GM19328 (cell line): ENCODE measurements around the gene MESP2.
"Not testable (repeated sequence)": the region's sequence is repeated elsewhere in the genome, so short reads cannot be mapped to it uniquely, and the experiment has no call there.

ENCODE experiments used
- ATAC-seq: cut with Tn5 transposase; IDR thresholded peaks from one replicate; pipeline ENCODE4 v1.9.1; 2021; ENCODE audit warnings: mild to moderate bottlenecking, moderate library complexity; ENCODE audit not compliant: unreplicated experiment

The MESP2 gene

DNA sequence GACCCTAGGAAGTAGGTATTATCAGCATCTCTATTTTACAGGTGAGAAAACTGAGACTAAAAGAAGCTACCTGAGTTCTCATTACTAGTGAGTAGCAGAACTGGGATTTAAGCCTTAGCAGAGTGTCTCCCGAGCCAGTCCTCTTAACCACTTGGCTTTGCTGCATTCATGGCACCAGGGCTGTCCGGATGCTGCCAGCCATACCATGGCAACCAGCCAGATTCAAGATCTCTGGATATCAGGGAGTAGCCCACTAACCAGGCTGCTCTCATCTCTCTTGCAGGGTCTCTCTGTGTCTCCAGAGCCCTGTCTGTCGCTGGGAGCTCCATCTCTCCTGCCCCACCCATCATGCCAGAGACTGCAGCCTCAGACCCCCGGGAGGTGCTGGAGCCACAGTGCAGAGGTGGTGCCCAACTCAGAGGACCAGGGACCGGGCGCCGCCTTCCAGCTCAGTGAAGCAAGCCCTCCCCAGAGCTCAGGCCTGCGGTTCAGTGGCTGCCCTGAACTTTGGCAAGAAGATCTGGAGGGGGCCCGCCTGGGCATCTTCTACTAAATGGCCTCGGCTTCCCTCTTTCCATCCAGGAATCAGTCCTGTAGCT lies 1.7 kb downstream of the MESP2 start:
- ATAC-seq, result no peak

DNA sequence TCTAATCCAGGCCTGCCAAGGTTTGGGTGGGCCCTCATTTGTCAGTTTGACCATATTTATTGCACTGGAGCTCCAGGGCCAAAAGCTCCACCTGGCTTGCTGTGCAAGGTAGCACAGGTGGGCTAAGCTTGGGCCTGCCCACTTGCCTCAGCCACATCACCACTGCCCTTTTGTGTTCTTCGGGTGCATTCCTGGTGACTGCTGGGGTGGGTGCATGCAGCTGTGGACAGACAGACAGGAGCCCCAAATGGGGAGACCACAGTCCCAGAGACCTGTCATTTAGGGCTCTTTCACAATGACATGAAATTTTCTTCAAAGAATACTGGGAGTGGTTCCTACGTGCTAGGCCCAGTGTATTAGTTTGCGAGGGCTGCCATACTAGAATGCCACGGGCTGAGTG lies 2.7 kb downstream of the MESP2 start:
- ATAC-seq, result no peak

DNA sequence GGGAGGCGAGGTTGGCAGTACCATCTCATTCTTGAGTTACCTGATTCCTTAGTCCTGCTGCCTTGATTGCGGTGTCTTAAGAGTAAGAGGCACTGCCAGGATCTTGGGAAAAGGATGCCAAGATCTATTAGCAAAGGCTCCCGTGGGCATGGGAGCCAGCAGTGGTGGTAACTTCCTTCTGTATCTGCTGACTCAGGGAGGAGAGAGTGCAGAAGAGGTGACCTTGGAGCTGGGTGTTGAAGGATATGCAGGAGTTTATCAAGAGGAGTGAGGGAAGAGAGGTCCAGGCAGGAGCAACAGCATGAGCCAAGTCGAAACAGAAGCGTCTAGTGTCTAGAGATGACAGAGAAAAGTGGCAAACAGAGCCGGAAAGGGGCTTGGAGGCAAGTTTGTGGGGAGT lies 4.5 kb downstream of the MESP2 start:
- ATAC-seq, result no peak

DNA sequence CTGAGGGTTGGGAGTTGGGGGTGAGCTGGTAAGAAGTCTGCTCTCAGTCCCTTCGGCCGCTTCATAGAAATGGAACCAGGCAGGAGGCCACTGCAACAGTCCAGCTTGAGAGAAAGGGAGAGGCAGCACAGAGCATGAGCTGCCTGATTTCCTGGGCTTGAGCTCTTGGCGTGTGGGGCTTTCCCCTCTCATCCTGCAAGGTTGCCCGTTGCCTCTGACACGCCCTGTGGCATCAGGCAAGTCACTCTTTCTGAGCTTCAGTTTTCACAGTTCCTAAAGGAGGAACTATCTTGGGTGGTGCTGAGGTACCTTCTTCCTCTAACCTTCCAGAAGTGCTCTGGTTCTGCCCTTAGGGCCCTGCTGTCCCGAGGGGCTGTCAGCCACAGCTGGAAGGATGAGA lies 4.9 kb downstream of the MESP2 start:
- no peak for ATAC-seq

DNA sequence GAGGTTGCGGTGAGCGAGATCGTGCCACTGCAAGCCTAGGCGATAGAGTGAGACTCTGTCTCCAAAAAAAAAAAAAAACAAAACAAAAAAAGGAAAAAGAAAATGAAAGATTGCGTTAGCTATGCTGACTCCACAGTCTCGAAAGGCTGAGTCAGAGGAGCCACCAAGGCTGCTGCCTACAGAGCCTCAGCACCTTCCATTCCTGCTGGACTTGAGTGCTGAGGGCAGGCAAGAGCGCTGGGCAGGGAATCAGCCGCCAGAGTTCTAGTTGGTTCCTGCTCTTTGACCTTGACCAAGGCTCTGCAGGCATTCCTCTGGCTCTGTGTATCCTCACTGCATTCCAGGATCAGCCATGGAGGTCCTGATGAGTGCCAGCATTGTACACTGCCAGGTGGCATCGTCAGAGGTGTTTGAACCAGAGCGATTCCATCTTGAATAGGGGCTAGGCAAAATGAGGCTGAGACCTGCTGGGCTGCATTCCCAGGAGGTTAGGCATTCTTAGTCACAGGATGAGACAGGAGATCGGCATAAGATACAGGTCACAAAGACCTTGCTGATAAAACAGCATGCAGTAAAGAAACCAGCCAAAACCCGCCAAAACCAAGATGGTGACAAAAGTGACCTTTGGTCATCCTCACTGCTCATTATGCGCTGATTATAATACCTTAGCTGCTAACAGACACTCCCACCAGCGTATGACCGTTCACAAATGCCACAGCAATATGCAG lies 5.9 kb downstream of the MESP2 start:
- no peak for ATAC-seq

DNA sequence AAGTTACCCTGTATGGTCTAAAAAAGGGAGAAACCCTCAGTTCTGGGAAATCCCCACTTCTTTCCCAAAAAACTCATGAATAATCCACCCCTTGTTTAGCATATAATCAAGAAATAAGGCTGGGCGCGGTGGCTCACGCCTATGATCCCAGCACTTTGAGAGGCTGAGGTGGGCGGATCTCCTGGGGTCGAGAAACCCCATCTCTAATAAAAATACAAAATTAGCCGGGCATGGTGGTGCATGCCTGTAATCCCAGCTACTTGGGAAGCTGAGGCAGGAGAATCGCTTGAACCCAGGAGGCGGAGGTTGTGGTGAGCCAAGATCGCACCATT lies 6.5 kb downstream of the MESP2 start:
- not testable (repeated sequence) for ATAC-seq

DNA sequence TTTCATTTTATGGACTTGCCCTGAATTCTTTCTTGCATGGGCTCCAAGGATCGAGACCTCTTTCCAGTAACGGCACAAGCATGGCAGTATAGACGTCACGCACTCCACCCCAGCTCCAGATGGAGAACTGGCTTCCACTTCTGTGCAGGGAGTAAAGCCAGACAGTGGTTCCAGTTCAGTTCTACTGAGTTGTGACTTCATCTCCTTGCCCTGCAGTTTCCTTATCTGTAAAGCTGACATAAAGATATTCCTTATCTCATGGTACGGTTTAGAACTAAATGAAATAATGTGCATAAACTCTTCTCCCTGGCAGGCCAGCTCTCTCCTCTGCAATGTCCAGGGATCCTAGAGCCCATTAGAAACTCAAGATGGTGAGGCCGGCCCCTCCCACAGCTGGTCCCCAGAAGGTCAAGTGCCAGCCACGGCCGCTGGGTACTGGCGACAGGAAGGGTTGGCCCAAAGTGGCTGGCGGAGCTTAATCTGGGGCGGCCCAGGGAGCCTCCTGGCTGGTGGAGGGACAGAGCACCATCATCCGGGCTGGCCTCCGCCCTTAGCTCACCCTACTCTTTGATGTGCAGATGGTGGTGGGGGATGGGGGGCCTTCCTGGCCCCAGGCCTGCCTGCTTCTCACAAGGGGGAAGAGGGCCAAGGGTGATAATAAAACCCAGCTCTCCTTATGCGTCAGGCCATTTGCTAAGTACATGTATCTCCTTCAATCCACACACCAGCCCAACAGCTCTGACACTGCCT lies 7.2 kb downstream of the MESP2 start:
- no peak for ATAC-seq

DNA sequence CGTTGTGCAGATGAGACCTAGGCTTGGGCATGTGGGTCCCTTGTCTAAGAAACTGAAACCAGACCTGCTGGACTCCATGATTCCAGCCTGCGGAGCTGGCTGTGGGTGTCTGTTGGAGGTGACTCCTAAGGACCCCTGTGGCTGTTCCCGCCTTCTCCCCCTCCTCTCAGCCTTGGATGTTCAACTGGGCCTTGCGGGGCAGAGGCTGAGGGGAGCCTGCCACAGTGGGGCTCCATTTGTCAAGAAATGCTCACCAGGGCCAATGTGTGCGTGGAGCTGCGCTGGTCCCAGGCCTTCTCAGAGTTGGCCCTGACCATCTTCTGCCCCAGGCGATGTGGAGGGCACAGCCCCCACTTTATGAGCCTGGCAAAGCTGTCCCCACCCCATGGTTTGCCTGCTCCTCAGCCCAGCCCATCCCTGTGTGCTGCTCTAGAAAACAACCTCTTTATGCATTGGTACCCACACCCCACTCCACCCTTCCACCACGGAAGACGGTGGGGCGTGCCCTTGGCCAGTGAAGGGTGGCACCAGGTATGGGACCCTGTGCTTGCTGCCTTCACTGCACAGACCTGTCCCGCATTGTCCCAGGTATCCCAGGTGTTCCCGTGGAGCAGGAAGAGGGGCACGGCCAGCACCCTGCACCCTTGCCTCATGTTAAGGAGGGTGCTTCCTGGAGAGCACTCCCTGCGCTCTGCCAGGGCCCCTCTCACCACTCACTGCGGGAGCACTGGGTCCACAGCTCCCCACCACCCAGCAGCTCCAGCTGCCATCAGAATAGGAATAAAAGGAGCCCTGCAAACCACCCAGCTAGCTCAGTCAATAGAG lies 7.9 kb downstream of the MESP2 start:
- ATAC-seq, result no peak

DNA sequence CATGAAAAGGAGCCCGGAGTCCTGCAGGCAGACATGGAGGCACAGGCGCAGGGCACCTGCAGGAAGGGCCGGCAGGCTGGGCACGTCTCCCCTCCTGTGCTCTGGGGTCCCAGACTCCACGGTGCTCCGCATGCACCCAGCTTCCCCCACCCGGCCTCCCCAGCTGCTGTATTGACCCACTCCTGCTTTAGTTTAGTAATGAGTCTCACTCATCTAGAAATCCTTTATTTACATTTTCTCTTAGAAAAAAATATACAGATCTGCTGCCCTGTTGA lies 8.5 kb downstream of the MESP2 start:
- ATAC-seq, result no peak

DNA sequence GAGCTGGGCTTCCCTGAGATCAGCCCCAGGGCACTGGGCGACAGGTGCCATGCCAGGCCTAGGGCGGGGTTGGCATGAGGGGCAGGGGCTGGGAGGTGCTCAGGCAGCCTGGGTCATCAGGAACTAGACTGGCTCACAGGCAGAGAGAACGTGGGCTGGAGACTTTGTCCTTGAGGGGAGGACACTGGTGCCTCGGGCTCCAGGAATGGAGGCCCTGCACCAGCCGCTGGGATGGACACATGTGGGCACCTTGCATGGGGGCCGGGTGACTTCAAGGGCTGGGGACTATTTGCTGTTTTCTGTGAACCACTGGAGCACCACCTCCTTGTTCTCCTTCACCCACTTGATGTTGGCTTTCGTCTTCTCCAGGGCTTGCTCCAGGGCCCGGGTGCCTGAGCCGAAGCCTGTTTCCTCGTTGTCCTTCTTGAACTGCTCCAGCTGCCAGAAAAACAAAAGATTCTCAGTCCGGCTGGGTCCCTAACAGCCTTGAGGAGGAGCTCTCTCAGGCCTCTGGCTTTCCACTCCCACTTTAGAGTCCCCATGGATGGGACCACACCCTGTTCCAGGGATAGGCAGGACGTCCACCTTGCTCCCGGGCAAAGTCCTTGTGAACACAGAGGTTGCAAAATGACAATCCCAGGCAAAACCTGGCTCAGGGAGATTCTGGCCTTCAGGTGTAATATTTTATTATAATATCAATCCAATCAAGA lies 9.1 kb downstream of the MESP2 start:
- no peak for ATAC-seq

DNA sequence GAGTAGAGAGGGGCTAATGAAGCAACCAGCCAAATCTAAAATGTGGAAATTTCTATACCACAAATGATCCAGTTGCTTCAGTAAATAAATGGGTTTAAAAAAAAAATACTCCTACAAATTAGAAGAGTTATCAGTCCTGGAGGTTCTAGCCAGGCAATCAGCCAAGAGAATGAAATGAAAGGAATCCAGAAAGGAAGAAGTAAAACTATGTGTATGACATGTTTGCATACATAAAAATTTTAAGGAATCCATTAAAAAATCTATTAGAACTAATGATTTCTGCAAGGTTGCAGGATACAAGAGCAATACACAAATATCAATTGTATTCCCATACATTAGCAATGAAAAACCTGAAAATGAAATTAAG lies 9.6 kb downstream of the MESP2 start:
- ATAC-seq, result no peak

DNA sequence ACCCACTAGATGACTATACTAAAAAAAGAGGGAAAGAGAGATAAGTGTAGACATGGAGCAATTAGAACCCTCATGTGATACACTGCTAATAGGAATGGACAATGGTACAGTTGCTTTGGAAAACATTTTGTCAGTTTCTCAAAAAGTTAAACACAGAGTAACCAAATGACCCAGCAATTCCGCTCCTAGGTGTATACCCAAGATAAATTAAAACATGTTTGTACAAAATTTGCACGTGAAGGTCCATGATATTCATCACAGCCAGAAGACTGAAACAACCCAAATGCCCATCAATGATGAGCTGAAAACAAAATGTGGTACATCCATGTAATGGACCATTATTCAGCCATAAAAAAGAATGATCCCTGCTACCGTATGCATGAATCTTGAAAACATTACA lies 11.8 kb downstream of the MESP2 start:
- no peak for ATAC-seq

DNA sequence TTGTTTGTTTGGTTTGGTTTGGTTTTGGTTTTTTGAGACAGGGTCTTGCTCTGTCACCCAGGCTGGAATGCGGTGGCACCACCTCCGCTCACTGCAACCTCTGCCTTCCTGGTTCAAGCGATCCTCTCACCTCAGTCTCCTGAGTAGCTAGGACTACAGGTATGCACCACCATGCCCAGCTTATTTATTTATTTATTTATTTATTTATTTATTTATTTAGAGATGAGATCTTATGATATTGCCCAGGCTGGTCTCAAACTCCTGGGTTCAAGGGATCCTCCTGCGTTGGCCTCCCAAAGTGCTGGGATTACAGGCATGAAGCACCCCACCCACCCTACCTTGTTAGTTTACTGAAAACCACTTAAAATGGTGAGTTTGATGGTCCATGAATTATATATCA lies 12.5 kb downstream of the MESP2 start:
- not testable (repeated sequence) for ATAC-seq

DNA sequence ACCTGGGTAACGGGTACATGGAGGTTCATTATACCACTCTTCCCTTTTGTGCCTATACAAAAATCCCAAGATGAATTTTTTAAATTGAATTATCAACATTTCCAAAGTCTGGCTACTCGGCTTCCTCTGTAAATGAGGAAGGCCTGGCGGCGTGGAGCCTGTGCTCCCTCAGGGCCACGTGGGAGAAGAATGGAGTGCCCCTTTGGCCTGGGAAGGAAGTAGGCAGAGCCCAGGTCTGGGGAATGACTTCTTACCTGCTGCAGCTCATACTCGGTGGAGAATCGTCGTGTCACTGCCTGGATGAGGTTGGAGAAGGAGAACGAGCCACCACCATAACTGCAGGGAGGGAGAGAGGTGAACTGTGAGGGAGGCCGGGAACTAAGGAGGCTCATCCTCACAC lies 14.1 kb downstream of the MESP2 start:
- no peak for ATAC-seq

DNA sequence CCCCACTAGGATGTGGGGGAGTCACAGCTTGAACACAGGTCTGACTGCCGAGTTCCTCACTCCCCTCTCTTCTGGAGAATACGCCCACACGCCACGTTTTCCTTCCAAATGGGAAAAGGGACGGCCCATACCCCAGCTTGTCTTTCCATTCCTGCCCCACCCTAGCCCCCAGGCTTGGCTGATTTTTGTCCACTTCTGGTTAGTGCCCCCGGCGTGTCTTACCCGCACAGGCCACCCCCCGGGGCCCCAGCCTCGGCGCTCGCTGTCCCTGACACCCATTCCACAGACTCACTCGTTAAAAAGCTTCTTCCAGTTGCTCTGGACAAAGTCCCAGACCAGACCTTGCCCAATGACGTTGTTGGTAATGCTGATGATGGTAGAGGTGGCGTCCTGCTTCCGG lies 14.5 kb downstream of the MESP2 start:
- no peak for ATAC-seq

DNA sequence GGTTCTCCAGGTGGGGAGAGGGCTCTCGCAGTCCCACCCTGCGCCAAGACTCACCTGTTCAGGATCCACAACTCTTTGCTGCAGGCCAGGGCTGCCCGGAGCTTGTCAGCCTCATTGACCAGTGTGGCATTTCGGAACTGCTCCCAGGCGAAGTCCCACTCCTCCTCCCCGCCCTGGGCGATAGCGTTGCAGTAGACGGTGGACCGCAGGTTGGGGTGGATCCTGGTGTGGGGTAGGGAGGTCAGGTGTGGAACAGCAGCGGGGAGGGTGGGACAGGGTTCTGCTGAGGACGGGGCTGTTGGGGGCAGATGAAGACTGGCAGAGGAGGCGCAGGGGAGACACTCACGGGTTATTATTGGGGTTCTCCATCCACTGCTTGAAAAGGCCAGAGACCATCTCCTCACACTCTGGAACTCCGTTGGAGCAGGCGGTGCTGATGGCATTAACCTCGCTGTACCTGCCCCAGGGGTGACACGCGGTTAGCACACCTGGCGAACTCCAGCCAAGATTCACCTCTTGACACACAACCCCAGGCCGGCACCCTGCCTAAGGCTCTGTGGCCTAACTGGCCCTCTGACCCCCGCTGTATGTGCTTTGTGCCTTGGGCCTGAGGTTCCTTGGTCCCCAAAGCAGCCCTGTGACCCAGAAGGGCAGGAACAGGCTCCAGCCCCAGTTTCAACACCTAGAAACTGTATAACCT lies 16.1 kb downstream of the MESP2 start:
- no peak for ATAC-seq

DNA sequence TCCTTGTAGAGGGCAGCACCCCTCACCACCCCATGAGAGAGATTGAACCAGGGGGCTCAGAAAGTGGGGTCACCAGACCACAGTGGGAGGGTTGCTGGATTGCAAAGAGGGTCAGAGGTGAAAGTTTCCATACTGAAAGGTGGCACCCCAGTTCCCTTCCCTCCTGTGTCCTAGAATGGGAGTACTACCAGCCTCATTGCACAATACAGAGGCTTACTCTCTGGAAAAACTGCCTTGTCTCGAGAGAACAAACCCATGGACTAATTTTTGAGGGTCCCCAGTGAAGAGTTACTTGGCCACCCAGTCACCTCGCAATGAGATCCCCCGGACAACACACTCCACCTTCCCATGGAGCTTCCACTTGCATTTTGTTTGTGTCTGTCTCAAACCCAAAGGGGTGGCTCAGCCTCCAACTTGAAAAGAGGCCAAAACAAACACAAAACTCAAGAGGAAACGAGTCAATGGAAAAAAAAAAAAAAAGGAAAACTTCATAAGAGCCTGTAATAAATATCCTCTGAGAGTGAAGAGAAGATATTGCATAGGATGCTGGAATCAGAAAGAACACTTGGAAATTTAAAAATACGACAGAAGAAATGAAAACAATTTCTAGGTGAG lies 18.6 kb downstream of the MESP2 start:
- no peak for ATAC-seq

DNA sequence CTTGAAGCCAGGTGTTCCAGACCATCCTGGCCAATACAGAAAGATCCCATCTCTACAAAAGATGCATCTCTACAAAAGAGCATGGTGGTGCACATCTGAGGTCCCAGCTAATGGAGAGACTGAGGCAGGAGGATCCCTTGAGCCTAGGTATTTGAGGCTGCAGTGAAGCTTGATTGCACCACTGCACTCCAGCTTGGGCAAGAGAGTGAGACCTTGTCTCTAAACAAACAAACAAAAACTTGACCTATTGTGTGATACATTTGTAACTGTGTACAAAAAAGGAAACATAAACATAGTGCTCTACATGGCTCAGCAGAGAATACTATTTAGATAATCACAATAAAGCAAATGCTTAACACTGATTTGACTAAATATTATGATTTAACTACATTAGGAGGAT lies 19.9 kb downstream of the MESP2 start:
- ATAC-seq, result no peak

DNA sequence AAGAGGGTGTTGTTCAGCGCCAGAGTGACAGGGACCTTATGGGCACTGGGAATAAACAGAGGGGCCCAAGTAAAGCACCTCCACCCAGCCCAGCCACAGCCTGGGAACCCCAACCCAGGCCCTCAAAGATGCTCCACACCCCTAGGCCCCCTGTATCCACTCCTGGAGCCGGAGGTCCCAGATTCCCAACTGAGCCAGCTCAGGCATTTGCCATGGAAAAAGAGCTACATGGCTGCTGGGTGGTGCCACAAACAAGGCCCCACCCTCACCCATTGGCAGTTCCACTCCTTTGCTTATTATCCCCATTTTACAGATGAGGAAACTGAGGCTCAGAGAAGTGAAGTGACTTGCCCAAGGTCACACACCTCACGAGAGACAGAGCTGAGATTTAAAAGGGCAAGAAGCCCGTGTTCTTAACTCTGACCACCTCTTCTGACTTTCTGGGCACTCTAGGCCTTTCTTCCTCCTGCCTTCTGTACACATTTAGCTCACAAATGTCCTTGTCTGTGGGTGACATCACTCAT lies 21.6 kb downstream of the MESP2 start:
- no peak for ATAC-seq
